BLaER1 (cell line): Measurements from ENCODE around the gene ITIH3.

Experiments used
- H3K27ac ChIP-seq: shearing (Covaris generic); formaldehyde crosslinking; 2 replicates; pipeline ENCODE4 v1.8.1; 2022
- H3K27me3 ChIP-seq: shearing (Covaris generic); formaldehyde crosslinking; 2 replicates; pipeline ENCODE4 v1.8.1; 2022
- H3K36me3 ChIP-seq: shearing (Covaris generic); formaldehyde crosslinking; 2 replicates; pipeline ENCODE4 v1.8.1; 2022
- H3K4me1 ChIP-seq: shearing (Covaris generic); formaldehyde crosslinking; 2 replicates; pipeline ENCODE4 v1.8.1; 2022
- H3K4me2 ChIP-seq: shearing (Covaris generic); formaldehyde crosslinking; 2 replicates; pipeline ENCODE4 v1.8.1; 2022
- H3K4me3 ChIP-seq: shearing (Covaris generic); formaldehyde crosslinking; 2 replicates; pipeline ENCODE4 v1.8.1; 2022
- H3K9ac ChIP-seq: shearing (Covaris generic); formaldehyde crosslinking; 2 replicates; pipeline ENCODE4 v1.8.1; 2022
- H3K9me3 ChIP-seq: shearing (Covaris generic); formaldehyde crosslinking; 2 replicates; pipeline ENCODE4 v1.8.1; 2022
- H4K20me1 ChIP-seq: shearing (Covaris generic); formaldehyde crosslinking; 2 replicates; pipeline ENCODE4 v1.8.1; 2022
- Cebpa-rat ChIP-seq: shearing (Covaris generic); IDR thresholded peaks from 2 replicates; pipeline ENCODE4 v1.8.1; 2022

ITIH3 gene

GRCh38 chr3:52857864-52858263 is 63.3 kb downstream of the ITIH3 start:
- Histone ChIP-seq H3K27me3 (no peaks in the 10 kb centered on the region), H3K27ac (no peak overlapping the region), H3K9me3 (peaks cover 2% of the 10 kb centered on the region; the same call in 1 of the 2 replicates), H4K20me1 (peaks cover 26% of the 10 kb centered on the region), H3K4me1 (no peaks in the 10 kb centered on the region), H3K36me3 (peaks cover 23% of the 10 kb centered on the region), H3K4me2 (no peak overlapping the region), H3K9ac (no peak overlapping the region), H3K4me3 (no peak overlapping the region)
- no peak for TF ChIP-seq Cebpa-rat
